SKM-1 treated with dmso at 0.1 percent for 144 hours (cell line): ENCODE measurements around the gene DOCK8.

ENCODE experiments used
- DNase-seq: peaks from one replicate; lab custom pipeline; 2025; ENCODE audit not compliant: unreplicated experiment; lab: John Stamatoyannopoulos, UW

DOCK8 gene

GRCh38 chr9:265209-265870, 50.7 kb downstream of the DOCK8 start:
- DNase-seq = no peak

GRCh38 chr9:266228-266627, 51.6 kb downstream of the DOCK8 start:
- DNase-seq = no peak

GRCh38 chr9:268616-269015, 54.0 kb downstream of the DOCK8 start:
- DNase-seq = no peak

GRCh38 chr9:269081-269711, 54.5 kb downstream of the DOCK8 start:
- DNase-seq = no peak

GRCh38 chr9:270657-271237, 56.1 kb downstream of the DOCK8 start:
- DNase-seq = no peak

GRCh38 chr9:272251-273213, 57.9 kb downstream of the DOCK8 start:
- DNase-seq = peak; percentile 97

GRCh38 chr9:274406-274805, 59.7 kb downstream of the DOCK8 start:
- DNase-seq = no peak

- no peak for DNase-seq
Measured at GRCh38 chr9:277601-278295, 63.1 kb downstream of the DOCK8 start.

GRCh38 chr9:278651-279050, 64.0 kb downstream of the DOCK8 start:
- DNase-seq = no peak

GRCh38 chr9:279674-280073, 65.0 kb downstream of the DOCK8 start:
- DNase-seq = no peak

GRCh38 chr9:281741-282645, 67.3 kb downstream of the DOCK8 start:
- no peak for DNase-seq

GRCh38 chr9:286071-286740, 71.5 kb downstream of the DOCK8 start:
- no peak for DNase-seq

- no peak for DNase-seq
Measured at GRCh38 chr9:289121-289520, 74.5 kb downstream of the DOCK8 start.

GRCh38 chr9:292915-293314, 78.2 kb downstream of the DOCK8 start:
- DNase-seq = no peak

- no peak for DNase-seq
Measured at GRCh38 chr9:295576-295975, 80.9 kb downstream of the DOCK8 start.

GRCh38 chr9:296411-296810, 81.7 kb downstream of the DOCK8 start:
- no peak for DNase-seq

- DNase-seq = peak; percentile 98
Measured at GRCh38 chr9:297104-297972, 82.7 kb downstream of the DOCK8 start.

GRCh38 chr9:303502-303901, 88.8 kb downstream of the DOCK8 start:
- no peak for DNase-seq
